Measurements from ENCODE around the gene TMEM219. TPM values are rescaled to one million over a fixed set of nuclear protein-coding genes. Genes with fewer than 3 reads are reported as not detected.

TMEM219 gene
- total and polyA plus RNA-seq, 12 donors, result 100 to 300 (median 192) TPM

GRCh38 chr16:30006095-30006473, 44.2 kb downstream of the TMEM219 start:
- H3K4me1 ChIP-seq (replicated peaks in 1 of 2), result peaks cover 7% of the 10 kb centered on the region in 2 donors
- no peak overlapping the region for H3K27ac ChIP-seq
- DNase-seq, result no peak
- H3K27me3 ChIP-seq, result peaks cover 15% of the 10 kb centered on the region
- WGBS, 4 donors, result 66 to 79% (median 75%) methylated on average over 3 to 18 of the region's 18 CpGs
- no peaks in the 10 kb centered on the region for H3K9me3 ChIP-seq (replicated peaks in 1 of 3)
- no peak overlapping the region for H3K4me3 ChIP-seq
- H3K36me3 ChIP-seq (replicated peaks in 1 of 2), result peaks cover 0 to under 1% of the 10 kb centered on the region in 2 donors
- intact Hi-C loops (cut with DNase I), result no loop called here
- TF ChIP-seq CTCF (IDR thresholded peaks at IDR 0.05) (no peak), POLR2A (IDR thresholded peaks at IDR 0.05) (no peak)

GRCh38 chr16:30006659-30007377, 44.9 kb downstream of the TMEM219 start:
- intact Hi-C loops (cut with DNase I), result no loop called here

GRCh38 chr16:30007378-30007895, 45.6 kb downstream of the TMEM219 start:
- 63 to 100% (median 70%) methylated on average over 1 to 11 of the region's 11 CpGs for WGBS, 4 donors
- Histone ChIP-seq H3K27me3 (peaks cover 22% of the 10 kb centered on the region), H3K4me1 (replicated peaks in 1 of 2) (peaks cover 11 to 12% of the 10 kb centered on the region in 2 donors), H3K27ac (no peak overlapping the region), H3K36me3 (replicated peaks in 1 of 2) (no peaks in the 10 kb centered on the region), H3K9me3 (replicated peaks in 1 of 3) (no peaks in the 10 kb centered on the region), H3K4me3 (no peak overlapping the region)
- DNase-seq, result no peak
- no peak for TF ChIP-seq CTCF (IDR thresholded peaks at IDR 0.05)
- no peak for TF ChIP-seq POLR2A (IDR thresholded peaks at IDR 0.05)
- intact Hi-C loops (cut with DNase I), result no loop called here

More at GRCh38 chr16:30006659-30007377, 44.9 kb downstream of the TMEM219 start:
- H3K27me3 ChIP-seq, result peaks cover 21% of the 10 kb centered on the region
- H3K4me1 ChIP-seq (replicated peaks in 1 of 2), result peaks cover 11 to 12% of the 10 kb centered on the region in 2 donors
- no peak overlapping the region for H3K4me3 ChIP-seq
- WGBS, 4 donors, result 73 to 81% (median 79%) methylated on average over 18 to 34 of the region's 34 CpGs
- no peaks in the 10 kb centered on the region for H3K36me3 ChIP-seq (replicated peaks in 1 of 2)
- no peaks in the 10 kb centered on the region for H3K9me3 ChIP-seq (replicated peaks in 1 of 3)
- no peak for TF ChIP-seq POLR2A (IDR thresholded peaks at IDR 0.05)
- TF ChIP-seq CTCF (IDR thresholded peaks at IDR 0.05), result no peak
- no peak overlapping the region for H3K27ac ChIP-seq
- no peak for DNase-seq

GRCh38 chr16:30009085-30009862, 47.4 kb downstream of the TMEM219 start:
- DNase-seq, result no peak
- no peaks in the 10 kb centered on the region for H3K36me3 ChIP-seq (replicated peaks in 1 of 2)
- no peak overlapping the region for H3K4me3 ChIP-seq
- no peaks in the 10 kb centered on the region for H3K9me3 ChIP-seq (replicated peaks in 1 of 3)
- intact Hi-C loops (cut with DNase I), result no loop called here
- peaks cover 11 to 12% of the 10 kb centered on the region in 2 donors for H3K4me1 ChIP-seq (replicated peaks in 1 of 2)
- peaks cover 22% of the 10 kb centered on the region for H3K27me3 ChIP-seq
- no peak for TF ChIP-seq CTCF (IDR thresholded peaks at IDR 0.05)
- TF ChIP-seq POLR2A (IDR thresholded peaks at IDR 0.05), result no peak
- H3K27ac ChIP-seq, result no peak overlapping the region
- WGBS, 4 donors, result 53 to 67% (median 61%) methylated on average over 17 to 26 of the region's 26 CpGs
